Measurements from ENCODE around the gene SLC4A5.

SLC4A5 gene

GRCh38 chr2:74374509-74375205 lies 31.4 kb upstream of the SLC4A5 start:
- Mint-ChIP-seq H3K4me3 (no peak overlapping the region), H3K27ac (no peak overlapping the region), H3K36me3 (peaks cover 38% of the 10 kb centered on the region), H3K4me1 (peaks cover 50% of the 10 kb centered on the region), H3K9me3 (no peaks in the 10 kb centered on the region)
- no peak for DNase-seq (ENCODE audit: low spot score in 2 of 2)
- ATAC-seq, result no peak

GRCh38 chr2:74373985-74374384 lies 30.8 kb upstream of the SLC4A5 start:
- DNase-seq (ENCODE audit: low spot score in 2 of 2) (no peak), ATAC-seq (no peak)
- H3K4me1 Mint-ChIP-seq, result peaks cover 44% of the 10 kb centered on the region
- H3K9me3 Mint-ChIP-seq, result no peaks in the 10 kb centered on the region
- H3K36me3 Mint-ChIP-seq, result peaks cover 44% of the 10 kb centered on the region
- H3K27ac Mint-ChIP-seq, result no peak overlapping the region
- no peak overlapping the region for H3K4me3 Mint-ChIP-seq

GRCh38 chr2:74373221-74373676 lies 30.0 kb upstream of the SLC4A5 start:
- DNase-seq (ENCODE audit: low spot score in 2 of 2) (no peak), ATAC-seq (no peak)
- Mint-ChIP-seq H3K9me3 (no peaks in the 10 kb centered on the region), H3K36me3 (peaks cover 49% of the 10 kb centered on the region), H3K4me1 (peaks cover 36% of the 10 kb centered on the region), H3K27ac (peak overlapping the region; percentile 49), H3K4me3 (no peak overlapping the region)

DNA sequence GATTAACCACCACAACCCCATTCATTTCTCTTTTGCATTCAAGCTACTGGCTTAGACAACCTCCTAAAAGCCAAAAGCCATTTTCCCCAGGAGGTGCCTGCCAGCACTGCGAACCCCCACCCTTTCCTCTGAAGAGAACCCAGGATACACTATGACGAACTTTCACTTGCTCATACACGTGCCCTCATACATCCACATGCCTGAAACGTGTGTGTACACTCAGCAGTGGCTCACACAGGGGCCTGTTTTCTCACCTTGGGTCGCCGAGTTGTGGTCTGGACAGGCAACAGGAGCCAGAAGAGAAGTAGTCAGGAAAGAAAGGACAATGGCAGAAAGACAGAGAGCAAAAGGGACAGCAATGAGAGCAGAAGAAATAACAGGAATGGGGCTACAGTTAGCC lies 29.5 kb upstream of the SLC4A5 start:
- Mint-ChIP-seq H3K4me3 (no peak overlapping the region), H3K9me3 (no peaks in the 10 kb centered on the region), H3K27ac (peak overlapping the region; percentile 49), H3K4me1 (peaks cover 31% of the 10 kb centered on the region), H3K36me3 (peaks cover 49% of the 10 kb centered on the region)
- DNase-seq (ENCODE audit: low spot score in 2 of 2), result no peak
- no peak for ATAC-seq

DNA sequence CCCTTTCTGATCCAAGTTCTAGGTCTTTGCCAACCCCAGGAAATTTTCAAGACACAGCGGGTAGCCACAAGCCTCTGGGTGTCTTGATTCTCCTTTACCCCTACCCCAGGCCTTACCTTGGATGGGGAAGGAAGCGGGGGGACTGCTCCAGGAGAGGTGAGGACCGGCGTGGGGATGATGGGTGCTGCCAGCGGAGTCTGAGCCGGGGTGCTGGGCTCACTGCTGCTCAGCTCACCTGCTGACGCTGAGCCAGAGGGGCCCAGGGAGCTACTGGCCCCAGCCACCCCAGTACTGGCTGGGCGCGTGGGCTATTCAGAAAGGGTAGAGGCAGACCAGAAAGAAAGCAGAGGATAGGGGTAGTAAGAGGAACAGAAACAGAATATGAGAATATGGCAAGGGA lies 28.2 kb upstream of the SLC4A5 start:
- Mint-ChIP-seq H3K36me3 (peaks cover 56% of the 10 kb centered on the region), H3K9me3 (no peaks in the 10 kb centered on the region), H3K4me1 (peaks cover 29% of the 10 kb centered on the region), H3K27ac (no peak overlapping the region), H3K4me3 (no peak overlapping the region)
- no peak for ATAC-seq
- DNase-seq (ENCODE audit: low spot score in 2 of 2), result no peak

- no peaks in the 10 kb centered on the region for H3K9me3 Mint-ChIP-seq
- H3K36me3 Mint-ChIP-seq, result peaks cover 64% of the 10 kb centered on the region
- no peak for DNase-seq (ENCODE audit: low spot score in 2 of 2)
- H3K4me3 Mint-ChIP-seq, result no peak overlapping the region
- no peak overlapping the region for H3K27ac Mint-ChIP-seq
- ATAC-seq, result no peak
- peaks cover 16% of the 10 kb centered on the region for H3K4me1 Mint-ChIP-seq
These were observed 26.8 kb upstream of the SLC4A5 start for GRCh38 chr2:74369976-74370375.

- no peak overlapping the region for H3K4me3 Mint-ChIP-seq
- ATAC-seq (no peak), DNase-seq (ENCODE audit: low spot score in 2 of 2) (no peak)
- peaks cover 77% of the 10 kb centered on the region for H3K36me3 Mint-ChIP-seq
- H3K4me1 Mint-ChIP-seq, result peaks cover 5% of the 10 kb centered on the region
- no peaks in the 10 kb centered on the region for H3K9me3 Mint-ChIP-seq
- peak overlapping the region; percentile 61 for H3K27ac Mint-ChIP-seq
These were observed 25.3 kb upstream of the SLC4A5 start for GRCh38 chr2:74368499-74368898.

DNA sequence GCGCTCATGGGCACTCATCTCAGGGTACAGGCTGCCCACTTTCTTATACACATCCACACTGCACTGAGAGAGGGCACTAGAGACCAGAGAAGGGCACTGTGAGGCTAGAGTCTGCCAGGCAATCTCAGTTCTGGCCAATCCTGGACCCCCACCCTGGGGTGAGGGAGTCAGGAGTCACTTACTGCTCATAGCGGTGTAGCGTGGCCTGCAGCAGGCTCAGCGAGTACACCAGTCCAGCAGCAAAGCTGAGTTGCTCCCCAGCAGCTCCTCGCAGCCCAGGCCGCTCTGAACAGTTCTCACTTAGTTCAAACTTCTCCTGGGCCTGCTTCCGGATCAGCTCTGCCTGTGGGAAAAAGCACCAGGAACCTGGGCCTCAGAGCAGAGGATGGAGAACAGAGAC lies 24.6 kb upstream of the SLC4A5 start:
- DNase-seq (ENCODE audit: low spot score in 2 of 2) (no peak), ATAC-seq (no peak)
- Mint-ChIP-seq H3K36me3 (peaks cover 84% of the 10 kb centered on the region), H3K27ac (peak overlapping the region; percentile 41), H3K4me1 (peaks cover 5% of the 10 kb centered on the region), H3K4me3 (no peak overlapping the region), H3K9me3 (no peaks in the 10 kb centered on the region)

DNA sequence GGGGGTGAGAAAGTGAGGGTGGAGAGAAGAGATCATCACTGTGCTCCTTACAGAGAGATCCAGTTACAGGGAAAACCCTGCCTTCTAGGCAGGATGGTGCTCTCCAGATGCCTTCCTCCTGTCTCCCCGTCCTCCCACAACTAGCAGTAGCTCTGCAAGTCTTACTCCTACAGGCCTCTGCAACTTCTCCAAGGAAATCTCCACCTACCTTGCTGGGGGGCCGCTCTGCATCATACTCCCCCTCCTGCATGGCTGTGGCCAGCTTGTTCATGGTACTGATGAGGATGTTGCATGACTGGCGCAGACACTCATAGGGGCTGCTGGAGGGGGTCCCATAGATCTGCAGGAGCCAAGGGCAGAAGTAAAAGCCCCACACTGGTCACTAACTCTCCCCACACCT lies 22.8 kb upstream of the SLC4A5 start:
- H3K27ac Mint-ChIP-seq, result no peak overlapping the region
- ATAC-seq (no peak), DNase-seq (ENCODE audit: low spot score in 2 of 2) (no peak)
- no peak overlapping the region for H3K4me3 Mint-ChIP-seq
- H3K4me1 Mint-ChIP-seq, result no peaks in the 10 kb centered on the region
- H3K36me3 Mint-ChIP-seq, result peaks cover 97% of the 10 kb centered on the region
- H3K9me3 Mint-ChIP-seq, result no peaks in the 10 kb centered on the region

GRCh38 chr2:74364533-74365505 lies 21.6 kb upstream of the SLC4A5 start:
- H3K4me3 Mint-ChIP-seq, result no peak overlapping the region
- DNase-seq (ENCODE audit: low spot score in 2 of 2) (no peak), ATAC-seq (no peak)
- peaks cover 94% of the 10 kb centered on the region for H3K36me3 Mint-ChIP-seq
- no peaks in the 10 kb centered on the region for H3K9me3 Mint-ChIP-seq
- peak overlapping the region; percentile 80 for H3K27ac Mint-ChIP-seq
- H3K4me1 Mint-ChIP-seq, result no peaks in the 10 kb centered on the region

DNA sequence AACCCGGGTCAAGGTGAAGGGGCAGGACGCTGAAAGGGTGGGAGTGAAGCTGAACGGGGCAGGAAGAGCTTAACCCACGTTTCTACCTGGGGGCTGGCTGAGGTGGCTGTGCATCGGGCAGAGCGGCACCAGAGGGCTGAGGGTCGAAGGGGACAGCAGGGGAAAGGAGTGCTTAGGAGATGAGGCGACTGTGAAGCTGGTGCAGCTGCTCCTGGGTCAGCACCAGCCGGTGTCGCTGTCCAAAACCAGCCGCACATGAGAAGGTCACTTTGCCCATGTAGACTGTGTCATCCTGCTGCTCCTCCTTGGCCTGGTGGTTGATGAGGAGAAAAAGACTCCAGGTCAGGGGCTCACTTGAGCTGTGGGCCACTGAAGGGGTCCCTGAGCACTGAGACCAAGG lies 18.1 kb upstream of the SLC4A5 start:
- DNase-seq (ENCODE audit: low spot score in 2 of 2) (no peak), ATAC-seq (no peak)
- no peak overlapping the region for H3K4me3 Mint-ChIP-seq
- H3K9me3 Mint-ChIP-seq, result no peaks in the 10 kb centered on the region
- H3K27ac Mint-ChIP-seq, result peak overlapping the region; percentile 67
- peaks cover 72% of the 10 kb centered on the region for H3K36me3 Mint-ChIP-seq
- H3K4me1 Mint-ChIP-seq, result no peaks in the 10 kb centered on the region

- Mint-ChIP-seq H3K9me3 (no peaks in the 10 kb centered on the region), H3K4me1 (no peaks in the 10 kb centered on the region), H3K27ac (peak overlapping the region; percentile 57), H3K36me3 (peaks cover 36% of the 10 kb centered on the region), H3K4me3 (no peak overlapping the region)
- DNase-seq (ENCODE audit: low spot score in 2 of 2) (no peak), ATAC-seq (no peak)
These were observed 14.4 kb upstream of the SLC4A5 start for GRCh38 chr2:74357627-74358026.

- DNase-seq (ENCODE audit: low spot score in 2 of 2) (no peak), ATAC-seq (no peak)
- H3K4me1 Mint-ChIP-seq, result no peaks in the 10 kb centered on the region
- H3K9me3 Mint-ChIP-seq, result no peaks in the 10 kb centered on the region
- H3K36me3 Mint-ChIP-seq, result no peaks in the 10 kb centered on the region
- no peak overlapping the region for H3K27ac Mint-ChIP-seq
- no peak overlapping the region for H3K4me3 Mint-ChIP-seq
These were observed 6.7 kb upstream of the SLC4A5 start for GRCh38 chr2:74349889-74350288.

DNA sequence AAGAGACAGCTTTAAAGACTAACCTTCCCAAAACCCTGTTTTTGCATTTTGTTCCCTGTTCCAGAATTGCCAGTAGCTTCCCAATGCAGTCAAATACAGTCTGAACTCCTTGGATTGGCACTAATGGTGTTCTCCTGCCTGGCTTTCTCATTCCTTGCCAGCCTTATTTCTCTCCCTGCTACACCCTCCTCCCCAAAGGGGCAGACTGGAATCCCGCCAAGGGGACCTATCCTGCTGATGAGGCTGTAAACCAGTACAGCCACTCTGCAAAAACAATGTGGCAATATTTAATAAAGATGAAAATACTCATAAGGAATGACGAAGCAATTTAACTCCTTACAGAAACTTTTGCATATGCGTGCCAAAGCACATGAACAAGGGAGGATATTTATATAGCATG lies 4.5 kb upstream of the SLC4A5 start:
- H3K9me3 Mint-ChIP-seq, result no peaks in the 10 kb centered on the region
- ATAC-seq, result no peak
- H3K27ac Mint-ChIP-seq, result no peak overlapping the region
- H3K36me3 Mint-ChIP-seq, result no peaks in the 10 kb centered on the region
- no peaks in the 10 kb centered on the region for H3K4me1 Mint-ChIP-seq
- no peak overlapping the region for H3K4me3 Mint-ChIP-seq
- DNase-seq (ENCODE audit: low spot score in 2 of 2), result no peak

GRCh38 chr2:74347303-74347702 lies 4.1 kb upstream of the SLC4A5 start:
- ATAC-seq, result no peak

More at GRCh38 chr2:74347303-74347702, 4.1 kb upstream of the SLC4A5 start:
- H3K9me3 Mint-ChIP-seq, result no peaks in the 10 kb centered on the region
- no peaks in the 10 kb centered on the region for H3K36me3 Mint-ChIP-seq
- DNase-seq (ENCODE audit: low spot score in 2 of 2), result no peak
- H3K4me3 Mint-ChIP-seq, result no peak overlapping the region
- H3K4me1 Mint-ChIP-seq, result no peaks in the 10 kb centered on the region
- H3K27ac Mint-ChIP-seq, result no peak overlapping the region
